Activated naive CD8-positive, alpha-beta T cell treated with anti-CD3 and anti-CD28 coated beads, Interleukin-2, amount 50 U/mL, for 16 hours (primary cell): ENCODE results near the gene TRIM66.

Experiments
- DNase-seq: peaks from one replicate; pipeline ENCODE4 v3.0.0-alpha.2; 2020; ENCODE audit warnings: low read depth, low spot score

The TRIM66 gene

GRCh38 chr11:8715501-8715900 is 33.0 kb upstream of the TRIM66 start:
- DNase-seq: no peak

GRCh38 chr11:8714622-8715225 is 32.3 kb upstream of the TRIM66 start:
- DNase-seq: no peak

- DNase-seq: no peak
Measured at GRCh38 chr11:8713760-8714454, 31.4 kb upstream of the TRIM66 start.

GRCh38 chr11:8712506-8712905 is 30.0 kb upstream of the TRIM66 start:
- no peak for DNase-seq

GRCh38 chr11:8711895-8712442 is 29.5 kb upstream of the TRIM66 start:
- no peak for DNase-seq

- DNase-seq: no peak
Measured at GRCh38 chr11:8709777-8710176, 27.3 kb upstream of the TRIM66 start.

GRCh38 chr11:8709002-8709672 is 26.7 kb upstream of the TRIM66 start:
- DNase-seq: no peak

- DNase-seq: no peak
Measured at GRCh38 chr11:8707541-8708191, 25.2 kb upstream of the TRIM66 start.

GRCh38 chr11:8706673-8707432 is 24.4 kb upstream of the TRIM66 start:
- DNase-seq: no peak

GRCh38 chr11:8705146-8705545 is 22.7 kb upstream of the TRIM66 start:
- DNase-seq: no peak

- no peak for DNase-seq
Measured at GRCh38 chr11:8704136-8704535, 21.7 kb upstream of the TRIM66 start.

GRCh38 chr11:8702598-8702915 is 20.1 kb upstream of the TRIM66 start:
- DNase-seq: no peak

- no peak for DNase-seq
Measured at GRCh38 chr11:8701891-8702597, 19.6 kb upstream of the TRIM66 start.

GRCh38 chr11:8699903-8700302 is 17.4 kb upstream of the TRIM66 start:
- DNase-seq: no peak

GRCh38 chr11:8698917-8699441 is 16.5 kb upstream of the TRIM66 start:
- DNase-seq: no peak

GRCh38 chr11:8698379-8698851 is 15.9 kb upstream of the TRIM66 start:
- DNase-seq: no peak

- DNase-seq: no peak
Measured at GRCh38 chr11:8697054-8697453, 14.6 kb upstream of the TRIM66 start.

- DNase-seq: no peak
Measured at GRCh38 chr11:8694137-8694536, 11.7 kb upstream of the TRIM66 start.

GRCh38 chr11:8693555-8693954 is 11.1 kb upstream of the TRIM66 start:
- no peak for DNase-seq

GRCh38 chr11:8693010-8693551 is 10.6 kb upstream of the TRIM66 start:
- no peak for DNase-seq
